Limb (tissue), 2 donors: ENCODE results near the gene AIM2.

ENCODE experiments used
- DNase-seq, 2 donors: peaks; one replicate each; pipeline ENCODE4 v3.0.0-alpha.2; 2016; ENCODE audit errors: extremely low spot score in 2 of 2

AIM2 gene

DNA sequence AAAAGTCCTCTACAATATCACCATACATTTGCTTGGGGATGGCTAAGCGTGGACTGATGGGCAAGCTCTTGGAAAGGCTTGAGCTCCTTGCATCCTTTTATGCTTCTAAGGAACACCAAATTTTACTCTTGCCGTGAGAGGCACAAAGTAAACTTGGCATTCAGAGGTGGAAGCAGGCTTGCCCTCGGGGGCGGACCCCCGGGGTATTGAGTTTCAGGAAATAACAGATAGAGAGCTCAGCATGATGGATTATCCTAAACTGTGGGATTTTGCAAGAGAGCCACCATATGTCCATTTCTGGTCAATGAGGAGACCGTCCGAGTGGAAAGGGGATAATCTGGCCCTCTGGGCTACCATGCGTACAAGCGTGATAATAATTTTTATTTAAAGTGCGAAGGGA, 52.8 kb downstream of the AIM2 start:
- DNase-seq = no peak

DNA sequence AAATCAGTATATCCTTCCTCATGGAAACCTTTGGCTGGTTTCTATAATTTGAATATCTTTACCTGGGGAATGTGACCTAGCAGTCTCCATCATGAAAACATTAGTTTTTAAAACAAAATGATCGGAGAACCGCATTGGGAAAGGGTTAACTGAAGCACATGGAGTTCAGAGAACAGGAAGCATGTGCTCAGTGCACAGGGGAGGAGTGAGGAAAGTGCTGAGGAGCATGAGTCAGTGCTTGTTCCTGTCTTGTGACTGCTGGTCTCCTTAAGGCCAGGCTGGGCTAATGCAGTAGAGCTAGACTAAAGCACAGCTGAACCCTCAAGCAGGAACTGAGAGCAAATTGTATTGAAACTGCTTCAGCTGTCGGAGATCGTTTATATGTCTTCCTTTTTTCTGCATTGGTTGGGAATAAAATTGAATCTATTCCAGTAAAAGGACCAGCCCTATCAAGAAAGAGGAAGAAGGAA, 61.1 kb downstream of the AIM2 start:
- DNase-seq = no peak

DNA sequence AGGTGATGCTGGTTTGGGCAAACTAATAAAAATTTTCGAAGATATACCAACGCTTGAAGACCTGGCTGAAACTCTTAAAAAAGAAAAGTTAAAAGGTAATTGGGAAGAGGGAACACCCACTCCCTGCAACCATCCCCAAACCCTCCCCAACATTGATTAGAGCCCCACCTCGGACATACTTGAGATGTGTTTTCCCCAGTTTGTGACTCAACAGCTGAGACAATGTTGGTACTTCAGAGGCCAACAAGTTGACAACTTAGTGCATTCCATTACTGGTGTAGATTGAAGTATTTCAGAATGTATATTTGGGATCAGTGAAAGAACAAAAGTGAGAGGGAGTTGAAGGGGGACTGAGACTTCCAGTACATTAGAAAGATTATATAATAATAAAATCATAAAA, 61.7 kb downstream of the AIM2 start:
- DNase-seq = no peak

DNA sequence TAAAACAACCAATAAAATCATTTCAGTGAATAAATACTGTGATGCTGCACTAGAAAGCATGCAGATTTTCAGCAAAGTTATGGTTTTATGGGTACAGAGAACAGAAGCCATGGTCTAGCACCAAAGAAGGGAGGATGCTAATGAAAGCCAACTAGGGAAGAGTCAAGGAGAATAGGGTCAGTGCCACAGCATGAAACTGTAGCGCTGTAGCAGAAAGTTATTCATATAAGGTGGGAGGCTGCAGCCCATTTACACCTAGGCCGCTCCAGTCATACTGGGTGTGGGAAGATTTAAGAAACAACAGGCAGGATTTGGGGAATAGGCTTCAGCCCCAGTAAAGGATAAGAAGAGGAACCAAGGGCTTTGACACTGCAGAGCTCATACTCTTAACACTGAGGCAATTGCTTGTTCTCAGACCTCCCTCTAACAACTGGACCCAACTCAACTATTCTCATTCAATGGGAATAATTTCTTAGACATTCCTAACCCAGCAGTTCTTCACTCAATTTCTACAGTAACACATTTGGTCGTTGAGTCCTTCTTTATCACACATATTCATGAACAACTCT, 62.5 kb downstream of the AIM2 start:
- no peak for DNase-seq

DNA sequence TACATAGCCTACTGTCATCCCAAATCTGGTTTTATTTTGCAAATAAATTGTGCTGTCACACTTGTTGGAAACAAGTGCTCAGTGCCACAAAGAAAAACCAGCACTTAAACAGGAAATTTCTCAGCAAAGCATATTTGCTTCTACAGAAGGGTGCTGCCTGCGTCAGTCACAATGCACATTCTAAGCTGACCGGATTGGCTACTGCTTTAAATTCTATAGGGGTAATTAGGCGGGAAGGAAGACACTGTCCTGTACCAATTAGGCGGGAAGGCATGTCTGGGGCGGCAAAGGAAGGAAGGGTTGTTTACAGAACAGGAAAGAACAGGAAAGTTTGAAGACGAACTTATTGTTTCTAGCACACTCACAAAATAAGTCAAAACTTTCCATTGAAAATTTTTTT, 64.1 kb downstream of the AIM2 start:
- no peak for DNase-seq
